Mesothelial cell of epicardium (in vitro differentiated cells): Measurements from ENCODE around the gene SC5D. TPM values are rescaled to one million over a fixed set of nuclear protein-coding genes. Genes with fewer than 3 reads are reported as not detected.

ENCODE experiments used
- DNase-seq, 2 experiments: peaks; one replicate each; pipeline ENCODE4 v3.0.0; 2021; ENCODE audit warnings: low spot score in 2 of 2; ENCODE audit not compliant: unreplicated experiment in 2 of 2
- H3K27ac Mint-ChIP-seq: 2 replicates; pipeline ENCODE4 v1.8.0; 2021; ENCODE audit warnings: mixed read lengths
- H3K27me3 Mint-ChIP-seq: 2 replicates; pipeline ENCODE4 v1.8.0; 2021; ENCODE audit warnings: low read depth, mixed read lengths
- H3K36me3 Mint-ChIP-seq: 2 replicates; pipeline ENCODE4 v1.8.0; 2021; ENCODE audit warnings: mixed read lengths
- H3K4me1 Mint-ChIP-seq: 2 replicates; pipeline ENCODE4 v1.8.0; 2021; ENCODE audit warnings: mixed read lengths
- H3K4me3 Mint-ChIP-seq: 2 replicates; pipeline ENCODE4 v1.8.0; 2021; ENCODE audit warnings: mild to moderate bottlenecking, moderate library complexity, mixed read lengths
- H3K9me3 Mint-ChIP-seq: 2 replicates; pipeline ENCODE4 v1.8.0; 2021; ENCODE audit warnings: mixed read lengths
- CTCF ChIP-seq: fragments of 200-600 bp; sonication (generic); IDR thresholded peaks from one replicate; pipeline ENCODE4 v1.5.0; 2021; ENCODE audit warnings: antibody characterized with exemption; ENCODE audit not compliant: unreplicated experiment
- total RNA-seq: library from RNA; stranded (reverse); gene quantifications from 3 replicates; pipeline ENCODE4 v1.2.1, GENCODE V29; 2021

Gene SC5D
- total RNA-seq, 1 donor from 2014 or later: 54.1 TPM

- H3K4me1 Mint-ChIP-seq: peaks cover 13% of the 10 kb centered on the region
- no peak overlapping the region for H3K4me3 Mint-ChIP-seq
- no peak overlapping the region for H3K27ac Mint-ChIP-seq
- no peak for DNase-seq
- H3K9me3 Mint-ChIP-seq: no peaks in the 10 kb centered on the region
- H3K27me3 Mint-ChIP-seq: peaks cover 3% of the 10 kb centered on the region
- H3K36me3 Mint-ChIP-seq: no peaks in the 10 kb centered on the region
- no peak for TF ChIP-seq CTCF
Observed at GRCh38 chr11:121350314-121351082, 57.9 kb downstream of the SC5D start.

DNA sequence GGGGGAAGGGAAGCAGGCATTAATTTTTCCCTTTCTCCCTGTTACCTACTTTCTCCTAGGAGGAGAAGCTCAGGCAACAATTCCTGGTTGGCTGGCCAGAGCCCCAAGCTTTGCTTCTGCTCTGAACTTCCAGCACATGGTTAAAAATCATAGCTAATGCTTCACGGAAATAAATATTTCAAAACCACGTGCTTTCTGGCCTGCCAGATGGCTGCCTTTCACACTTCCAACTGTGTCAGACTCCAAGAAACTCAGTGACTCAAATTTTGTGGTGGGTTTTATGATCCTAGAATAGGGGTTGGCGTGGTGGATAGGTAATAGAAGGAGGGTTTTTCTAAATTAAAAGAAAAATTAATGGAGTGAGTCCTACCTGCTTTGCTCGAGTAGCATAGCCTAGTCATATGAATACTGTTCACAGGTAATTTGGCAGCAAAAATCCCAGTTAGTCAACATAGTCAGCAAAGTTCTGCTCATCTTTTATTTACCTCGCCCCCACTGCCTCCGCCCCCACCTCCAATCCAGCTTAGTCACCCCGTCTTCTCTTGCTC lies 58.6 kb downstream of the SC5D start:
- H3K27ac Mint-ChIP-seq: no peak overlapping the region
- H3K36me3 Mint-ChIP-seq: no peaks in the 10 kb centered on the region
- DNase-seq: no peak
- no peaks in the 10 kb centered on the region for H3K9me3 Mint-ChIP-seq
- peaks cover 13% of the 10 kb centered on the region for H3K4me1 Mint-ChIP-seq
- no peak overlapping the region for H3K4me3 Mint-ChIP-seq
- TF ChIP-seq CTCF: no peak
- H3K27me3 Mint-ChIP-seq: peaks cover 3% of the 10 kb centered on the region

DNA sequence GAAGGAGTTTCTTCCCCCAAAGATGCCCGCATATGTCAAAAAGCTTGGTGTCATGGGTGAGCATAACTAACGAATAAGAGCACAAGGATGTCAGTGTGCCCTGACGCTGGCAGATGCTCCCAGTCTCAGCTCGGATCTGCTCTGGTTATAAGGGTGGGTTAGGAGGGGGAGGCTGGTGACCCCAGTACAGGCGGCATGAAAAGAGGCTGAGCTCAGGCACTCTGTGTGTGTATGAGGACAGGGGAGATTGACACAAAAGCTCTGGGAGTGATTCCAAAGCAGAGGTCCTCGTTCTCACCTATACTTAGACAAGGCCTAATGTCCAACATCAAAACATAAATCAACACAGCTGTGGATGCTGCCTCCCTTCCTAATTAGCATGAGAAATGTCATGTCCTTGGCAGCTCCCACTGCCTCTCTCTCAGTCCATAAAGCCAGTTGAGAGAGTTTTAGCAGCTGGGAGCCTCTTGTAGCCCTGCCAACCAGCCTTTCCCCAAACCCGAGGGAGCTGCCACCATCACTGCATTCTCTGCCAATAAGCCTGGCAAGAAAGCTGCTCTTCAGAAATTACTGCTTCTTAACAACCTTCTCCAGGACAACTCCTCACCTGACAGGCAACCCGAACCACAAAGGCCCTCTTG lies 59.8 kb downstream of the SC5D start:
- Mint-ChIP-seq H3K36me3 (no peaks in the 10 kb centered on the region), H3K27ac (no peak overlapping the region), H3K4me3 (no peak overlapping the region), H3K9me3 (no peaks in the 10 kb centered on the region), H3K4me1 (peaks cover 13% of the 10 kb centered on the region), H3K27me3 (no peaks in the 10 kb centered on the region)
- TF ChIP-seq CTCF: no peak
- DNase-seq: no peak

DNA sequence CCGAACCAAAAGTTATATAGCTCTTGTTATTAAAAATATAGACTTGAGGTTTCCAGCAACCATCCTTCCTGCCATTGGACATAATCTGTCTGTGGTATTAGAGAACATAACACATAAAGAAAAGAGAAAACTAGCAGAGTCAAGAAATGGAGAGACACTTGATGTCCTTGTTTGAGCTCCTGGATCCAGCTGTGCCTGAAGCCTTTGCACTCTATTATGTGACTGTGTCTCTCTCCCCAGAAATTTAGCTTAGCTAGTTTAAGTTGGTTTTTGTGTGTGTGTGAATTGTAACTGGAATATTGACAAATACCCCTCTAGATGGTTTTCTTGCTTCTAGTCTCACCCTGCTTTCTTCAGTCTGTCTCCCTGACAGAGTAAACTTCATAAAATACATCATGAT lies 61.6 kb downstream of the SC5D start:
- Mint-ChIP-seq H3K27ac (no peak overlapping the region), H3K9me3 (no peaks in the 10 kb centered on the region), H3K4me3 (no peak overlapping the region)

GRCh38 chr11:121356357-121356756 lies 63.8 kb downstream of the SC5D start:
- Mint-ChIP-seq H3K27me3 (no peaks in the 10 kb centered on the region), H3K27ac (no peak overlapping the region), H3K4me1 (no peaks in the 10 kb centered on the region), H3K36me3 (no peaks in the 10 kb centered on the region), H3K4me3 (no peak overlapping the region), H3K9me3 (no peaks in the 10 kb centered on the region)
- no peak for DNase-seq
- no peak for TF ChIP-seq CTCF

More for the DNA sequence above, 61.6 kb downstream of the SC5D start:
- H3K27me3 Mint-ChIP-seq: no peaks in the 10 kb centered on the region
- no peaks in the 10 kb centered on the region for H3K36me3 Mint-ChIP-seq
- TF ChIP-seq CTCF: no peak
- H3K4me1 Mint-ChIP-seq: peaks cover 6% of the 10 kb centered on the region
- no peak for DNase-seq

Other genes with a start within 250 kb of the SC5D start
- 2.4 to 2.6 TPM (median 2.5 TPM) in 3 replicates for gene TECTA, start 191.5 kb upstream of the SC5D start, total RNA-seq
- 28.0 to 32.8 TPM (median 29.8 TPM) in 3 replicates for gene SORL1, start 159.5 kb downstream of the SC5D start, total RNA-seq